ENCODE measurements around the gene C16orf96. TPM values are rescaled to one million over a fixed set of nuclear protein-coding genes. Genes with fewer than 3 reads are reported as not detected.

The C16orf96 gene
- total and polyA plus RNA-seq, 2 donors (not counting 3 experiments of a cell fraction or from before 2014, with no cell fraction given), result not detected

- peaks cover 2% of the 10 kb centered on the region for H3K79me2 ChIP-seq (ENCODE audit: control insufficient read depth, insufficient read depth, low read length)
- H4K20me1 ChIP-seq (replicated peaks; ENCODE audit: control insufficient read depth, extremely low read depth, insufficient read depth, low read length), result no peaks in the 10 kb centered on the region
- no peak overlapping the region for H3K4me3 ChIP-seq (replicated peaks in 1 of 3; ENCODE audit: insufficient read depth in 1 of 3, low read depth in 1 of 3, low read length in 3 of 3)
- H3K9ac ChIP-seq (replicated peaks; ENCODE audit: extremely low read depth, insufficient read depth, low read length), result no peak overlapping the region
- no TSS peak for BruUV-seq (replicated peaks)
- no peaks in the 10 kb centered on the region for H3K27me3 ChIP-seq (ENCODE audit: control insufficient read depth in 2 of 2, insufficient read depth in 2 of 2, low read length in 2 of 2)
- peaks cover 12% of the 10 kb centered on the region for H3K4me1 ChIP-seq (ENCODE audit: control insufficient read depth, extremely low read depth, insufficient read depth, low read length)
- intact Hi-C loops (cut with micrococcal nuclease) (no loop called here), dilution Hi-C loops (cut with MboI; ENCODE audit: extremely low pct_ligation_motif_present, low sequenced_read_pairs) (no loop called here)
- H3K36me3 ChIP-seq (ENCODE audit: control insufficient read depth in 2 of 2, extremely low read depth in 1 of 2, insufficient read depth in 2 of 2, low read length in 2 of 2), result no peaks in the 10 kb centered on the region
- no peaks in the 10 kb centered on the region for H3K9me1 ChIP-seq (replicated peaks; ENCODE audit: control insufficient read depth, extremely low read depth, insufficient read depth, low read length)
- ChIA-PET POLR2A (no interaction called here), CTCF (no interaction called here)
- no peak overlapping the region for H3K4me2 ChIP-seq (ENCODE audit: insufficient read depth, low read length)
- DNase-seq (ENCODE audit: low read depth, low spot score) (no peak), FAIRE-seq (no peak)
- H3K27ac ChIP-seq (ENCODE audit: insufficient read depth, low read depth, low read length), result no peak overlapping the region
- no peaks in the 10 kb centered on the region for H3K9me3 ChIP-seq (replicated peaks; ENCODE audit: control insufficient read depth, insufficient read depth, low read length)
- H2AFZ ChIP-seq (ENCODE audit: low read depth, low read length), result no peak overlapping the region
- TF ChIP-seq CTCF (IDR thresholded peaks at IDR 0.05; ENCODE audit: extremely low read depth in 1 of 2, insufficient read depth in 1 of 2, low read depth in 1 of 2, low read length in 2 of 2) (no peak), FOS (IDR thresholded peaks at IDR 0.05; ENCODE audit: borderline replicate concordance, insufficient read depth, low read length) (no peak), GATA2 (IDR thresholded peaks at IDR 0.05; ENCODE audit: insufficient read depth, insufficient read length, low read depth, low read length) (no peak), POLR2AphosphoS5 (IDR thresholded peaks at IDR 0.05; ENCODE audit: insufficient read depth, low read depth, low read length) (no peak), EZH2 (IDR thresholded peaks at IDR 0.05; ENCODE audit: borderline replicate concordance, low read depth, low read length, severe bottlenecking) (no peak), MYC (IDR thresholded peaks at IDR 0.05; ENCODE audit: low read depth, low read length) (no peak)
- TF ChIP-seq, protein P1, sequence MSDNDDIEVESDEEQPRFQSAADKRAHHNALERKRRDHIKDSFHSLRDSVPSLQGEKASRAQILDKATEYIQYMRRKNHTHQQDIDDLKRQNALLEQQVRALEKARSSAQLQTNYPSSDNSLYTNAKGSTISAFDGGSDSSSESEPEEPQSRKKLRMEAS (IDR thresholded peaks at IDR 0.05; ENCODE audit: insufficient read depth, insufficient read length), result no peak
Measured at GRCh38 chr16:4618645-4619418, 62.7 kb downstream of the C16orf96 start.

Data from endothelial cell of umbilical vein (primary cell).